Measurements from ENCODE around the gene RCSD1.
A peak's percentile ranks its signal among the peaks of the same experiment; 100 is the strongest.

The RCSD1 gene

DNA sequence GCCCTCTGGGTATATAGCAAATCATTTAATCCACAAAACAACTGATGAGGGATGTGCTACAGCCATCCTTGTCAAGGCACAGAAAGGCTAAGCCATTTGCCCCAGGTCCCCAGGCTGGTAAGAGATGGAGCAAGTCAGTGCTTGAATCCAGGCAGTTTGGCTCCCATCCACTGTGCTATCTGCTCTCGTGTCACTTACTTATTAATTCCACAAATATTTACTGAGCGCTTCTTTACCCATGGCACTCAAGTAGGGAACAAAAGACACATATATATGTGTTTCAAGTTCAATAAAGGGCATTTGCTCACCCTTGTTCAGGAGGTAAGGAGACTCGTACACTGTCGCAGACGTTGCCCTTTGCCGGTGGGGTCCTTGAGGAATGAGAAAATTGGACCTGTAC lies 53.2 kb downstream of the RCSD1 start:
- H3K9ac ChIP-seq (ENCODE audit: low read length): no peak overlapping the region
- no peaks in the 10 kb centered on the region for H3K9me3 ChIP-seq (ENCODE audit: insufficient read depth, low read length)
- H3K27me3 ChIP-seq (ENCODE audit: low read depth, low read length): peaks cover 3% of the 10 kb centered on the region
- no peak overlapping the region for H3K4me2 ChIP-seq (ENCODE audit: low read length)
- no peaks in the 10 kb centered on the region for H3K36me3 ChIP-seq (replicated peaks; ENCODE audit: low read depth, low read length)
- no peak overlapping the region for H2AFZ ChIP-seq (ENCODE audit: low read depth, low read length)
- no peak overlapping the region for H3K4me3 ChIP-seq (ENCODE audit: low read length)
- H3K79me2 ChIP-seq (ENCODE audit: low read length): no peaks in the 10 kb centered on the region
- peaks cover 10% of the 10 kb centered on the region for H3K4me1 ChIP-seq (ENCODE audit: low read length)
- TF ChIP-seq CTCF (IDR thresholded peaks at IDR 0.05; ENCODE audit: low read depth, low read length): no peak
- H4K20me1 ChIP-seq (ENCODE audit: insufficient read depth, low read length): no peaks in the 10 kb centered on the region
- H3K27ac ChIP-seq (ENCODE audit: low read length): no peak overlapping the region

DNA sequence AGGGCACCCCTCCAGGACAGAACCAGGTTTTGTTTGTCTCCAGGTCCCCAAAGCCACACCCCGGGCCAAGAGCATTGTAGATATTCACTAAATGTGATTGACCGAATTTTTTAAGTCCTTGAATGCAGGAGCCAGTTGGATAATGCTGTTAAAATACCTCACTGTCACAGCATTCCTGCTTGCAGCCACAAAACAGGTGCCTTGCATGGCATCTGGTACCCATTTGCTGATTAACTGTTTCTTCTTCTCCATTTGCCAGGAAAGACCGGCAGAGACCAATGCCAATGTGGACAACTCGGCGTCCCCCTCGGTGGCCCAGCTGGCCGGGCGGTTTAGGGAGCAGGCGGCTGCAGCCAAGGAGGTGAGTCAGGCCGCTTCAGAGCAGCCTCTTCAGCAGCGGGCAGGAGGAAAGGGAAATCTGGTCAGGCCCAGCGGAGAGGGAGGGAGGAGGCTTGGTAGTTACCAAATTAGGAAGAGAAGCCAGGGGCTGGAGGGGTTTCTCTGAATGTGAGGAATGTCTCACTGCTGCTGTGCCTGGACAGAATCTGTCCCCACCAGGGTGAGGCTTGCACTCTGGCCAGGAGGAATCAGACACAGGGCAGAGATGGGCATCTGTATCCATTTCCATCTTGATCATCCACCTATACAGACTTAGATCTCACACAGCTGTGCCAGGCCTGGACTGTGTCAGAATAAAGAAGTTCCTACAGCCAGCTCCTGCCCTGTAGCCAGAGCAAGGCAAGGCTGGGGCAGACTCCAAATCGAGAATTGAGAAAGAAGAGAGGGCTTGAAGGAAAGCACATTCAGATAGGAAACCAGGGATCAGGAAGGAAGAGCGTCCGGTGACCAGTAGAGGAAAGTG lies 53.8 kb downstream of the RCSD1 start:
- Histone ChIP-seq H3K36me3 (replicated peaks; ENCODE audit: low read depth, low read length) (no peaks in the 10 kb centered on the region), H3K27me3 (ENCODE audit: low read depth, low read length) (peaks cover 3% of the 10 kb centered on the region), H2AFZ (ENCODE audit: low read depth, low read length) (no peak overlapping the region), H3K4me2 (ENCODE audit: low read length) (no peak overlapping the region), H3K79me2 (ENCODE audit: low read length) (no peaks in the 10 kb centered on the region), H3K27ac (ENCODE audit: low read length) (no peak overlapping the region), H3K9ac (ENCODE audit: low read length) (no peak overlapping the region), H4K20me1 (ENCODE audit: insufficient read depth, low read length) (no peaks in the 10 kb centered on the region), H3K4me1 (ENCODE audit: low read length) (peaks cover 16% of the 10 kb centered on the region), H3K4me3 (ENCODE audit: low read length) (no peak overlapping the region), H3K9me3 (ENCODE audit: insufficient read depth, low read length) (no peaks in the 10 kb centered on the region)
- TF ChIP-seq EZH2phosphoT487 (IDR thresholded peaks at IDR 0.05; ENCODE audit: low read depth) (no peak), CTCF (IDR thresholded peaks at IDR 0.05; ENCODE audit: low read depth, low read length) (no peak)

GRCh38 chr1:167685844-167686243 lies 55.8 kb downstream of the RCSD1 start:
- no peaks in the 10 kb centered on the region for H4K20me1 ChIP-seq (ENCODE audit: insufficient read depth, low read length)
- H3K79me2 ChIP-seq (ENCODE audit: low read length): no peaks in the 10 kb centered on the region
- no peak overlapping the region for H3K9ac ChIP-seq (ENCODE audit: low read length)
- no peak overlapping the region for H3K4me2 ChIP-seq (ENCODE audit: low read length)
- peaks cover 6% of the 10 kb centered on the region for H3K27me3 ChIP-seq (ENCODE audit: low read depth, low read length)
- no peak for TF ChIP-seq CTCF (IDR thresholded peaks at IDR 0.05; ENCODE audit: low read depth, low read length)
- no peak for TF ChIP-seq EZH2phosphoT487 (IDR thresholded peaks at IDR 0.05; ENCODE audit: low read depth)
- H2AFZ ChIP-seq (ENCODE audit: low read depth, low read length): no peak overlapping the region
- H3K27ac ChIP-seq (ENCODE audit: low read length): no peak overlapping the region
- H3K4me1 ChIP-seq (ENCODE audit: low read length): peaks cover 16% of the 10 kb centered on the region
- no peaks in the 10 kb centered on the region for H3K36me3 ChIP-seq (replicated peaks; ENCODE audit: low read depth, low read length)
- H3K4me3 ChIP-seq (ENCODE audit: low read length): no peak overlapping the region
- no peaks in the 10 kb centered on the region for H3K9me3 ChIP-seq (ENCODE audit: insufficient read depth, low read length)

- Histone ChIP-seq H3K9me3 (ENCODE audit: insufficient read depth, low read length) (no peaks in the 10 kb centered on the region), H2AFZ (ENCODE audit: low read depth, low read length) (no peak overlapping the region; the same call in 1 of the 2 replicates), H3K4me1 (ENCODE audit: low read length) (peaks cover 13% of the 10 kb centered on the region), H3K4me2 (ENCODE audit: low read length) (peak overlapping the region; percentile 62), H3K27ac (ENCODE audit: low read length) (no peak overlapping the region), H3K36me3 (replicated peaks; ENCODE audit: low read depth, low read length) (no peaks in the 10 kb centered on the region), H3K4me3 (ENCODE audit: low read length) (peak overlapping the region; percentile 25), H4K20me1 (ENCODE audit: insufficient read depth, low read length) (no peaks in the 10 kb centered on the region), H3K79me2 (ENCODE audit: low read length) (no peaks in the 10 kb centered on the region), H3K9ac (ENCODE audit: low read length) (no peak overlapping the region), H3K27me3 (ENCODE audit: low read depth, low read length) (peaks cover 12% of the 10 kb centered on the region; the same call in 1 of the 2 replicates)
- TF ChIP-seq EZH2phosphoT487 (IDR thresholded peaks at IDR 0.05; ENCODE audit: low read depth) (no peak), CTCF (IDR thresholded peaks at IDR 0.05; ENCODE audit: low read depth, low read length) (peak; percentile 98)
Measured at GRCh38 chr1:167687919-167688519, 58.0 kb downstream of the RCSD1 start.
